Thyroid gland (tissue), 4 donors: Measurements from ENCODE around the gene KLRC1.
"Not testable (repeated sequence)": the region's sequence is repeated elsewhere in the genome, so short reads cannot be mapped to it uniquely, and the experiment has no call there.

ENCODE experiments used
- CTCF ChIP-seq, 6 experiments: fragments of 200-600 bp in 3 of 6; fragments of 450-650 bp in 3 of 6; sonication (generic) in 3 of 6; IDR thresholded peaks; one replicate each; pipeline ENCODE4 v1.5.1; 2016 to 2019; ENCODE audit warnings: antibody characterized with exemption in 6 of 6, mild to moderate bottlenecking in 2 of 6, inconsistent platforms in 1 of 6, moderate library complexity in 1 of 6
- POLR2A ChIP-seq, 2 donors: fragments of 450-650 bp; IDR thresholded peaks; one replicate each; pipeline ENCODE4 v1.6.1; 2017; ENCODE audit warnings: antibody characterized with exemption in 2 of 2, mild to moderate bottlenecking in 2 of 2, moderate library complexity in 1 of 2

DNA sequence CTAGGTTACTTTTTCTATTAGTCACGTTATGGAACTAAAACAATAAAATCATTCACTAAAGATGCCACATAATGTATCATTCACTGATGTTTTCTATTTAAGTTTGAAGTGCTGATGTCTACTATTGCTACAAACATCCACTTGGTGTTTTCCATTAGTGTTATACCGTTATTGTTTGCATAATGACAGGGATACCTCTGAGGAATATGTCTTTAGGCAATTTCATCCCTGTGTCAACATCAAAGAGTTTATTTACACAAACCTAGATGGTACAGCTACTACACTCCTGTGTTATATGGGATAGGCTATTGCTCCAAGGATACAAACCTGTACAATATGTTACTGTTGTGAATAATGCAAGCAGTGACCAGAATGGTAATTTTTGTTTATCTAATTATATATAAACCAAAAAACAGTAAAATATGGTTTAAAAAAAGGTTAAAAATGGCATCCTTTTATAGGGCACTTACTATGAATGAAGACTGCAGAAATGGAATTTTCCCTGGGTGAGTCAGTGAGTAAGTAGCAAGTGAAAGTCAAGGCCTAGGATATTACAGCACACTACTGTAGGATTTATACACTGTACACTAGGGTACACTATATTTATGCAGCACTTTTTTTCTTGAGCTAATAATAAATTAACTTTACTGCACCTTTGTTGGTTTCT lies 13.4 kb downstream of the KLRC1 start:
- not testable (repeated sequence) for TF ChIP-seq CTCF, POLR2A (IDR thresholded peaks at IDR 0.05)
